Measurements from ENCODE around the gene ACRBP.
A peak's percentile ranks its signal among the peaks of the same experiment; 100 is the strongest.

Gene ACRBP

GRCh38 chr12:6620885-6621274, 26.4 kb downstream of the ACRBP start:
- no peak for TF ChIP-seq CTCF (IDR thresholded peaks at IDR 0.05; ENCODE audit: extremely low read depth, insufficient read depth, missing control alignments)
- in situ Hi-C loops (cut with MboI; ENCODE audit: low pct_unique_long_range_greater_than_20kb, low sequenced_read_pairs, unreplicated experiment), result no loop called here
- peak; percentile 40 for DNase-seq (ENCODE audit: low spot score)

- in situ Hi-C loops (cut with MboI; ENCODE audit: low pct_unique_long_range_greater_than_20kb, low sequenced_read_pairs, unreplicated experiment), result no loop called here
- DNase-seq (ENCODE audit: low spot score), result peak; percentile 76
- peak; percentile 51 for TF ChIP-seq CTCF (IDR thresholded peaks at IDR 0.05; ENCODE audit: extremely low read depth, insufficient read depth, missing control alignments)
Observed at GRCh38 chr12:6620137-6620884, 26.9 kb downstream of the ACRBP start.

- TF ChIP-seq CTCF (IDR thresholded peaks at IDR 0.05; ENCODE audit: extremely low read depth, insufficient read depth, missing control alignments), result no peak
- in situ Hi-C loops (cut with MboI; ENCODE audit: low pct_unique_long_range_greater_than_20kb, low sequenced_read_pairs, unreplicated experiment), result no loop called here
- no peak for DNase-seq (ENCODE audit: low spot score)
Observed at GRCh38 chr12:6618483-6619225, 28.6 kb downstream of the ACRBP start.

- DNase-seq (ENCODE audit: low spot score), result no peak
- in situ Hi-C loops (cut with MboI; ENCODE audit: low pct_unique_long_range_greater_than_20kb, low sequenced_read_pairs, unreplicated experiment), result no loop called here
- TF ChIP-seq CTCF (IDR thresholded peaks at IDR 0.05; ENCODE audit: extremely low read depth, insufficient read depth, missing control alignments), result no peak
Observed at GRCh38 chr12:6615802-6616201, 31.4 kb downstream of the ACRBP start.

- in situ Hi-C loops (cut with MboI; ENCODE audit: low pct_unique_long_range_greater_than_20kb, low sequenced_read_pairs, unreplicated experiment), result no loop called here
Observed at GRCh38 chr12:6614513-6615172, 32.6 kb downstream of the ACRBP start.

More at GRCh38 chr12:6614513-6615172, 32.6 kb downstream of the ACRBP start:
- no peak for DNase-seq (ENCODE audit: low spot score)
- no peak for TF ChIP-seq CTCF (IDR thresholded peaks at IDR 0.05; ENCODE audit: extremely low read depth, insufficient read depth, missing control alignments)
